GM19351 (cell line): ENCODE data around the gene CCDC32.

Experiments used
- ATAC-seq: cut with Tn5 transposase; IDR thresholded peaks from one replicate; pipeline ENCODE4 v1.9.1; 2021; ENCODE audit warnings: mild to moderate bottlenecking, moderate library complexity; ENCODE audit not compliant: unreplicated experiment

The CCDC32 gene

DNA sequence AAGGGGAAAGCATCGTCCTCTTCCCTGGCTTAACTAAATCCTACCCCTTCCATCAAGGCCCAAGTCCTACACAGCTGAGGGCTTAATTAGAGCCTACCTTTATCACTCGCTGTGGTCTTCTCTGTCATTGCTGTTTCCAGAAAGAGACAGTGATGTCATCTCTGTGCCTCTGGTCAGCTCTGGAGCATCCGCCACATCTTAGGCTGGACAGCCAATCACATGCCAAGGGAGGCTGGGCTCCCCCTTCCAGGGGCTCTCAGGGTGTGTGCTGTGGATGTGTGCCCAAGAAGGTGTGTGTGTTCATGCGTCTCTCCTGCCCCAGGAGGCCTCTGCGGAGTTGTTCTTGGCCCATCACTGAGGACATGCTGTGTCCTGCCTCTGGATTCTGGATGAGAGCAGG lies 51.2 kb downstream of the CCDC32 start:
- no peak for ATAC-seq

GRCh38 chr15:40512440-40512839 lies 52.4 kb downstream of the CCDC32 start:
- no peak for ATAC-seq

DNA sequence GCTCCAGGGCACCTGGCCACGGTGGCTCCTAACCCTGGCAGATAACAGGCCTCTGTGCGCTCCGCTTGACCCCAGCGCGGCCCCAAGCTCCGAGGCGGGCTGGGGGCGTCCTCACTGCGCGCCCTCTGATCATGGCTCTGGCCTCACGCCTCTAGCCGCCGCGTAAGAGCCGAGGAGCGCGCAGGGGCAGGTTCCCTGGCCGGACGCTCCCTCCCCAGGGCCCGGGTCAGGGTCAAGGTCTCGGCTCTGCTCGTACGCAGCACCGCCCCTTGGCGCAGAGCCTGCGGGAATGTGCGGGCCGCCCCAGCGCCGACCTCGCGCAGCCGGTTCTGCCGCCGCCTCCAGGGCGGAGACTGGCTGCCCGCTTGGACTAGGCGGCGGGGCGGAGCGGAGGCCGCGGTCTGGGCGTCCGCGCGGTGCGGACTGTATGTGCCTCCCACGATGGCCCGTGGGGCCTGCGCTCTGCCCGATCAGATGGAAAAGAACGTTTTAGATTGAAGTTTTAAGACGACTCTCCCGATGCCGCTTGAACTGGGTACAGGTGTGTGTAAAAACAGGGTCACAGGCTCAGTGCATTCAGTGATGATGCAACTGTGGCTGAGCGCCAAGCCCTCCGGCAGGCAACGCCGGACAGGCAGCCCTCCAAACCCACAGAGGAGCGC lies 53.2 kb downstream of the CCDC32 start:
- peak; percentile 58 for ATAC-seq

GRCh38 chr15:40511093-40511471 lies 53.8 kb downstream of the CCDC32 start:
- ATAC-seq: peak; percentile 41

- ATAC-seq: no peak
Measured at GRCh38 chr15:40510201-40510600, 54.6 kb downstream of the CCDC32 start.

DNA sequence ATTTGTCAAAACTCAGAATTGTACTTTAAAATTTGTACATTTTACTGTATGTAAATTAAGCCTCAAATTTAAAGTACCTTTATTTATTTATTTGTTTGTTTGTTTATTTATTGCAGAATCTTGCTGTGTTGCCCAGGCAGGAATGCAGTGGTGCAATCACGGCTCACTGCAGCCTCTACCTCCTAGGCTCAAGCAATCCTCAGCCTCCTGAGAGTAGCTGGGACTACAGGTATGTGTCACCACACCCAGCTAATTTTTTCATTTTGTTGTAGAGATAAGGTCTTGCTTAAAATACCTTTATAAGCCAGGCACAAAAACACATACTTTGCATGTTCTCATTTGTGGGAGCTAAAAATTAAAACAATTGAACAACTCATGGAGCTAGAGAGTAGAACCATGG lies 56.6 kb downstream of the CCDC32 start:
- ATAC-seq: no peak

DNA sequence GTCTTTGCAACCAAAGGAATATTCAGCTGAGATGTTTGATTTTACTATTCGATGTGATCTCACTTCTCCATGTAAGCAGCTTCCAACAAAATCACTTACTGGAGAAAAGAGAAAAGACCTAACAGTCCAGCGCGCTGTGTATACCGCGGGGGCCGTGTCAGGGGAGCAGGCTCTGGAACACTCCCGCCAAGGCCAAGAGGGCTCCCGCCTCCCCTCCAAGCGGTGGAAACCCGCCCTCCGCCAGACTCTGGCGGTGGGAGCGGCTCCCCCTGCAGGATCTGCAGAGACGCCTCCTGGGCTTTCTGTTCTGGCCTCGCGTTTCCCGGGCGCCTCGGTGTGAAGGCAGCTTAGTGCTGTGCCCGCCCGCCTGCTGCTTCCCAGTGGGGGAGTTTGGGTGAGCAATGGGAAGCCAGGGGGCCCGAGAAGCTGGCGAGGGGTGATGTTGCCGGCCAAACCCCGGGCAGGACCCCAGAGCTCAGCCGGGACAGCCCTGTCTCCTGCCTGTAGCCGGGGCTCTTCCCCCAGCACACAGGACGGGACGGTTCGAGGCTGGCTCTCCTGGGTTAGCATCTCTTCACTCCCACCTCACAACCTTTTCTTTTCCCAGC lies 57.8 kb downstream of the CCDC32 start:
- no peak for ATAC-seq
